ENCODE results near the gene IRF1. TPM values are rescaled to one million over a fixed set of nuclear protein-coding genes. Genes with fewer than 3 reads are reported as not detected.
"Not testable (repeated sequence)": the region's sequence is repeated elsewhere in the genome, so short reads cannot be mapped to it uniquely, and the experiment has no call there.

Gene IRF1
- polyA plus RNA-seq, 4 donors = 51.7 to 80.5 (median 59.0) TPM

- H3K36me3 ChIP-seq (ENCODE audit: control insufficient read depth in 3 of 3, insufficient read depth in 2 of 3, low read depth in 1 of 3, low read length in 3 of 3) = no peaks in the 10 kb centered on the region
- H3K9me3 ChIP-seq (ENCODE audit: control insufficient read depth in 2 of 2, insufficient read depth in 1 of 2, low read depth in 1 of 2, low read length in 1 of 2) = no peaks in the 10 kb centered on the region
- H3K4me1 ChIP-seq (ENCODE audit: control insufficient read depth in 3 of 3, insufficient read depth in 2 of 3, low read depth in 1 of 3, low read length in 2 of 3) = no peaks in the 10 kb centered on the region
- FAIRE-seq = no peak
- peak; percentile 79 to 82 for DNase-seq
- no peak overlapping the region for H3K27ac ChIP-seq (ENCODE audit: low read depth in 1 of 3, low read length in 2 of 3)
- no peaks in the 10 kb centered on the region for H3K27me3 ChIP-seq (ENCODE audit: control insufficient read depth in 3 of 3, insufficient read depth in 3 of 3, low read length in 3 of 3)
- 30 to 43% (median 37%) methylated on average over 11 of the region's 11 CpGs for WGBS, 3 donors
- peak overlapping the region in 1 of 3 donors; percentile 25 for H3K4me3 ChIP-seq (ENCODE audit: low read depth in 1 of 3, low read length in 3 of 3)
Observed at GRCh38 chr5:132526290-132526973, 35.9 kb upstream of the IRF1 start.

- no peak overlapping the region for H3K27ac ChIP-seq (ENCODE audit: low read depth in 1 of 3, low read length in 2 of 3)
- no peaks in the 10 kb centered on the region for H3K27me3 ChIP-seq (ENCODE audit: control insufficient read depth in 3 of 3, insufficient read depth in 3 of 3, low read length in 3 of 3)
- H3K9me3 ChIP-seq (ENCODE audit: control insufficient read depth in 2 of 2, insufficient read depth in 1 of 2, low read depth in 1 of 2, low read length in 1 of 2) = peaks cover 0 to 2% of the 10 kb centered on the region in 2 donors
- H3K4me1 ChIP-seq (ENCODE audit: control insufficient read depth in 3 of 3, insufficient read depth in 2 of 3, low read depth in 1 of 3, low read length in 2 of 3) = no peaks in the 10 kb centered on the region
- H3K36me3 ChIP-seq (ENCODE audit: control insufficient read depth in 3 of 3, insufficient read depth in 2 of 3, low read depth in 1 of 3, low read length in 3 of 3) = no peaks in the 10 kb centered on the region
- no peak overlapping the region for H3K4me3 ChIP-seq (ENCODE audit: low read depth in 1 of 3, low read length in 3 of 3)
- no peak for DNase-seq
- FAIRE-seq = no peak
Observed at GRCh38 chr5:132525299-132525724, 34.7 kb upstream of the IRF1 start.

- H3K27me3 ChIP-seq (ENCODE audit: control insufficient read depth in 3 of 3, insufficient read depth in 3 of 3, low read length in 3 of 3); H3K9me3 ChIP-seq (ENCODE audit: control insufficient read depth in 2 of 2, insufficient read depth in 1 of 2, low read depth in 1 of 2, low read length in 1 of 2); DNase-seq; FAIRE-seq; H3K4me1 ChIP-seq (ENCODE audit: control insufficient read depth in 3 of 3, insufficient read depth in 2 of 3, low read depth in 1 of 3, low read length in 2 of 3); H3K36me3 ChIP-seq (ENCODE audit: control insufficient read depth in 3 of 3, insufficient read depth in 2 of 3, low read depth in 1 of 3, low read length in 3 of 3); H3K27ac ChIP-seq (ENCODE audit: low read depth in 1 of 3, low read length in 2 of 3); H3K4me3 ChIP-seq (ENCODE audit: low read depth in 1 of 3, low read length in 3 of 3): not testable (repeated sequence)
- WGBS, 3 donors = 82 to 91% (median 88%) methylated on average over 5 of the region's 5 CpGs
Observed at GRCh38 chr5:132524877-132525276, 34.3 kb upstream of the IRF1 start.

- WGBS, 3 donors = 90 to 100% (median 93%) methylated on average over 1 of the region's 1 CpG
- H3K27ac ChIP-seq (ENCODE audit: low read depth in 1 of 3, low read length in 2 of 3); H3K9me3 ChIP-seq (ENCODE audit: control insufficient read depth in 2 of 2, insufficient read depth in 1 of 2, low read depth in 1 of 2, low read length in 1 of 2); H3K4me3 ChIP-seq (ENCODE audit: low read depth in 1 of 3, low read length in 3 of 3); H3K27me3 ChIP-seq (ENCODE audit: control insufficient read depth in 3 of 3, insufficient read depth in 3 of 3, low read length in 3 of 3); DNase-seq; H3K36me3 ChIP-seq (ENCODE audit: control insufficient read depth in 3 of 3, insufficient read depth in 2 of 3, low read depth in 1 of 3, low read length in 3 of 3); FAIRE-seq; H3K4me1 ChIP-seq (ENCODE audit: control insufficient read depth in 3 of 3, insufficient read depth in 2 of 3, low read depth in 1 of 3, low read length in 2 of 3): not testable (repeated sequence)
Observed at GRCh38 chr5:132522067-132522466, 31.5 kb upstream of the IRF1 start.

DNA sequence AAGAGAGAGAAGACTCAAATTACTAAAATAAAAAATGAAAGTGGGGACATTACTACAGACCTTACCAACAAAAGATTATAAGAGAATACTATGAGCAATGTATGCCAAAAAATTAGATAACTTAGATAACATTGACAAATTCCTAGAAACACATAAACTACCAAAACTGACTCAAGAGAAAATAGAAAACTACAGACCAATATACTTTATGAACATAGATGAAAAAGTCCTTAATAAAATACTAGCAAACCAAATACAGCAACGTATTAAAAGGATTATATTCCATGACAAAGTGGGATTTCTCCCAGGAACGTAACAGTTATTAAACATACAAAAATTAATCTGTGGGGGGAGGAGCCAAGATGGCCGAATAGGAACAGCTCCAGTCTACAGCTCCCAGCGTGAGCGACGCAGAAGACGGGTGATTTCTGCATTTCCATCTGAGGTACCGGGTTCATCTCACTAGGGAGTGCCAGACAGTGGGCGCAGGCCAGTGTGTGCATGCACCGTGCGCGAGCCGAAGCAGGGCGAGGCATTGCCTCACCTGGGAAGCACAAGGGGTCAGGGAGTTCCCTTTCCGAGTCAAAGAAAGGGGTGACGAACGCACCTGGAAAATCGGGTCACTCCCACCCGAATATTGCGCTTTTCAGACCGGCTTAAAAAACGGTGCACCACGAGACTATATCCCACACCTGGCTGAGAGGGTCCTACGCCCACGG, 23.2 kb upstream of the IRF1 start:
- H3K27me3 ChIP-seq (ENCODE audit: control insufficient read depth in 3 of 3, insufficient read depth in 3 of 3, low read length in 3 of 3); H3K9me3 ChIP-seq (ENCODE audit: control insufficient read depth in 2 of 2, insufficient read depth in 1 of 2, low read depth in 1 of 2, low read length in 1 of 2); DNase-seq; H3K36me3 ChIP-seq (ENCODE audit: control insufficient read depth in 3 of 3, insufficient read depth in 2 of 3, low read depth in 1 of 3, low read length in 3 of 3); H3K4me3 ChIP-seq (ENCODE audit: low read depth in 1 of 3, low read length in 3 of 3); FAIRE-seq; H3K27ac ChIP-seq (ENCODE audit: low read depth in 1 of 3, low read length in 2 of 3); H3K4me1 ChIP-seq (ENCODE audit: control insufficient read depth in 3 of 3, insufficient read depth in 2 of 3, low read depth in 1 of 3, low read length in 2 of 3): not testable (repeated sequence)
- WGBS, 3 donors = 87 to 93% (median 93%) methylated on average over 9 to 19 of the region's 25 CpGs

GRCh38 chr5:132510076-132510475, 19.5 kb upstream of the IRF1 start:
- Histone ChIP-seq H3K4me1 (ENCODE audit: control insufficient read depth in 3 of 3, insufficient read depth in 2 of 3, low read depth in 1 of 3, low read length in 2 of 3) (peaks cover 3 to 10% (median 4%) of the 10 kb centered on the region in 3 donors), H3K27ac (ENCODE audit: low read depth in 1 of 3, low read length in 2 of 3) (no peak overlapping the region), H3K27me3 (ENCODE audit: control insufficient read depth in 3 of 3, insufficient read depth in 3 of 3, low read length in 3 of 3) (no peaks in the 10 kb centered on the region), H3K9me3 (ENCODE audit: control insufficient read depth in 2 of 2, insufficient read depth in 1 of 2, low read depth in 1 of 2, low read length in 1 of 2) (peaks cover 0 to 9% of the 10 kb centered on the region in 2 donors), H3K4me3 (ENCODE audit: low read depth in 1 of 3, low read length in 3 of 3) (no peak overlapping the region), H3K36me3 (ENCODE audit: control insufficient read depth in 3 of 3, insufficient read depth in 2 of 3, low read depth in 1 of 3, low read length in 3 of 3) (no peaks in the 10 kb centered on the region)
- DNase-seq = peak in 1 of 2 donors; percentile 46
- FAIRE-seq = no peak

GRCh38 chr5:132506094-132506692, 15.6 kb upstream of the IRF1 start:
- Histone ChIP-seq H3K27me3 (ENCODE audit: control insufficient read depth in 3 of 3, insufficient read depth in 3 of 3, low read length in 3 of 3) (no peaks in the 10 kb centered on the region), H3K4me1 (ENCODE audit: control insufficient read depth in 3 of 3, insufficient read depth in 2 of 3, low read depth in 1 of 3, low read length in 2 of 3) (peaks cover 8 to 41% (median 9%) of the 10 kb centered on the region in 3 donors), H3K36me3 (ENCODE audit: control insufficient read depth in 3 of 3, insufficient read depth in 2 of 3, low read depth in 1 of 3, low read length in 3 of 3) (no peaks in the 10 kb centered on the region), H3K9me3 (ENCODE audit: control insufficient read depth in 2 of 2, insufficient read depth in 1 of 2, low read depth in 1 of 2, low read length in 1 of 2) (peaks cover 0 to 4% of the 10 kb centered on the region in 2 donors), H3K4me3 (ENCODE audit: low read depth in 1 of 3, low read length in 3 of 3) (no peak overlapping the region), H3K27ac (ENCODE audit: low read depth in 1 of 3, low read length in 2 of 3) (peak overlapping the region in 2 of 3 donors; percentile 52)
- DNase-seq (peak; percentile 64 to 66), FAIRE-seq (no peak)
- WGBS, 3 donors = 27 to 36% (median 35%) methylated on average over 1 of the region's 1 CpG

DNA sequence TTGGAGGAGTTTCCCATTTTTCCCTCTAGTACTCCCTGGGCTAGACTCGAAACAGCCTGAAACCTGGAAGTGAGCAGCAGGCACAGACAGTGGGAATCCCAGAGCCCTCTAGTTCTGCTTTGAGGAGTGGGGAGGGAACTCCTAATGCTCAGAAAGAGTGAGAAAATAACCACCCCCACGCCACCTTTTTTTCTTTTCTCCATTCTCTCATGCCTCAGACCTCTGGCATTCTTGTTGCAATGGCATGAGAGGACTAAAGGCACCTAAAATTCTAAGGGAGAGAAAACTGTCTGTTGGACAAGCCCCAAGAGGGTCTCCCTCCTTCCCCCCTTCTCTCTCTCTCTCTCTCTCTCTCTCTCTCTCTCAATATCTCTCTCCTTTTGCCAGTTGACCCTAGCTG, 15.1 kb upstream of the IRF1 start:
- no peaks in the 10 kb centered on the region for H3K27me3 ChIP-seq (ENCODE audit: control insufficient read depth in 3 of 3, insufficient read depth in 3 of 3, low read length in 3 of 3)
- peaks cover 11 to 46% (median 11%) of the 10 kb centered on the region in 3 donors for H3K4me1 ChIP-seq (ENCODE audit: control insufficient read depth in 3 of 3, insufficient read depth in 2 of 3, low read depth in 1 of 3, low read length in 2 of 3)
- FAIRE-seq (no peak), DNase-seq (no peak)
- peak overlapping the region in 2 of 3 donors; percentile 52 for H3K27ac ChIP-seq (ENCODE audit: low read depth in 1 of 3, low read length in 2 of 3)
- no peaks in the 10 kb centered on the region for H3K36me3 ChIP-seq (ENCODE audit: control insufficient read depth in 3 of 3, insufficient read depth in 2 of 3, low read depth in 1 of 3, low read length in 3 of 3)
- peaks cover 0 to 4% of the 10 kb centered on the region in 2 donors for H3K9me3 ChIP-seq (ENCODE audit: control insufficient read depth in 2 of 2, insufficient read depth in 1 of 2, low read depth in 1 of 2, low read length in 1 of 2)
- 62 to 70% (median 65%) methylated on average over 2 of the region's 2 CpGs for WGBS, 3 donors
- H3K4me3 ChIP-seq (ENCODE audit: low read depth in 1 of 3, low read length in 3 of 3) = no peak overlapping the region

Data from small intestine (tissue), 7 donors.